ENCODE results near the gene DNASE1.

DNASE1 gene

DNA sequence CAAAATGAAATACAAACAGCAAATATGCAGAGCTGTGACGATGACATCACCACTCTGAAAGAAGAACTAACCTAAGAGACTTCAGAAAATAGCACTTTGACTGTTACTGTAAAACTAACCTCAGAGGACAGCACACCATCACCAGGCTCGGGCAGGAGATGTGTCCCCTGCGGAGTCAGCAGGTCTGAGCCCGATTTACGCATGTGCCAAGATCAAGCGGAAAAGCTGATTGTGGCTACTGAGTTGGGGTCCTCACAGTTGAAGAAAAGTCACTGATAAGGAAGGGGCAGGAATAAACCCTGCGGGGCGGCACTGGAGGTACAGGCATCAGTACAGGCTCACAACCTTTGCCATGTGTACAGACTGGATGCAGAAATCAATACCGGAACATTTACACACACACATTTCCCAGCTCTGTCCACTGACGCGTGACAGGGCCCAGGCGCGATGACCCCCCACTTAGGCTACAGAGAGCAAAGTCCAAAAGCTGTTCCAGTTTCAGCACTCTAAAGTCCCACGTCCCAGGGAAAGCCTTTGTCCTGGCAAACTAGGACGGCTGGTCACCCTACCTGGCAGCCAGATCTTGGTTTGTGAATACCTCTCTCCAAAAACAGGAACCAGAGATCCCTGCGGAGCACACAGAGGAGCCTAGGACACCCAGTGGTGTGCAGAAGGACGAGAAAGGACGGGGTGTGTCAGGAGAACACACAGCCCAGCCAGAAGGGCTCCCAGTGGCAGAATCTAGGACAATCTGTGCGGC lies 41.3 kb downstream of the DNASE1 start:
- no peak for DNase-seq (ENCODE audit: low read depth, low spot score)

DNA sequence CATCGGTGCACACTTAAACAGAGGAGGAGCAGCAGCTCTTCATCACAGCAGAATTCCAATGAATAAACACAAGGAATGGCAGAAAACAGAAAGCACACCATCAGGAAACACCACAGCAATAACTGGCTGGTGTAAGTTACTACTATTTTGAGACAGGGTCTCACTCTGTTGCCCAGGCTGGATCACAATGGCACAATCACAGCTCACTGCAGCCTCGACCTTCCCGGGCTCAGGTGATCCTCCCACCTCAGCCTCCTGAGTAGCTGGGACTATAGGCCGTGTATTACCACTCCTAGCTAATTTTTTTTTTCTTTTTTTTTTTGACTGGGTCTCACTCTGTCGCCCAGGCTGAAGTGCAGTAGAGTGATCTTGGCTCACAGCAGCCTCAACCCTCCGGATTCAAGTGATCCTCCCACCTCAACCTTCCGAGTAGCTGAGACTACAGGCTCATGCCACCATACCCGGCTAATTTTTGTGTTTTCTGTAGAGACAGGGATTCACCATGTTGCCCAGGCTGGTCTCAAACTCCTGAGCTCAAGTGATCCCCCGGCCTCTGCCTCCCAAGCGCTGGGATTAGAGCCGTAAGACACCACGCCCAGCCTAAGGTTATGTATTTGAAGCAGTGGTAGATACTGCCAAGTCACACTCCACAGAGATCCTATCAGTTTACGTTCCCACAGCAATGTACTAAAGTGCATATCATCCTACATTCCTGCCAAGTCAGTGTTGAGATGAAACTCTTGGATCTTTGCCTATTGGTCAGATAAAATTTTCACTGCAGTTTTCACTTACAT lies 42.1 kb downstream of the DNASE1 start:
- peak; percentile 23 for DNase-seq (ENCODE audit: low read depth, low spot score)

DNA sequence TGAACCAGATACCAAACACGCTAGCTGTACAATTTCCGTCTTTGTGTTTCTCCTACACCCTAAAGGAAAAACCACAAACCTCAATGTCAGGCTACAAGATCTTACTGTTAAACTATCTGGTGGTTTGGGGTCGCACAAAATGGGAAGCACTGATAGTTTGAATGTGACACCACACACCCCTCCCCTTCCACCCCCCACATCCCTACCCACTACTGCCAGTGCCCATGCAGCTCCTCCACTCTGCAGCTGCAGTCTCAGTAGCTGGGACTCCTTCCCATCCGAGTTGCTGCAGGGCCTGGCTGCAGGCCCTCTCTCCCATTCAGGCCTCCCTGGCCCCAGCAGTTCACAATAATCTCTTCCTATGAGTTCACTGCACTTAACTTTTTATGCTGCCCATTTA lies 44.5 kb downstream of the DNASE1 start:
- no peak for DNase-seq (ENCODE audit: low read depth, low spot score)

DNA sequence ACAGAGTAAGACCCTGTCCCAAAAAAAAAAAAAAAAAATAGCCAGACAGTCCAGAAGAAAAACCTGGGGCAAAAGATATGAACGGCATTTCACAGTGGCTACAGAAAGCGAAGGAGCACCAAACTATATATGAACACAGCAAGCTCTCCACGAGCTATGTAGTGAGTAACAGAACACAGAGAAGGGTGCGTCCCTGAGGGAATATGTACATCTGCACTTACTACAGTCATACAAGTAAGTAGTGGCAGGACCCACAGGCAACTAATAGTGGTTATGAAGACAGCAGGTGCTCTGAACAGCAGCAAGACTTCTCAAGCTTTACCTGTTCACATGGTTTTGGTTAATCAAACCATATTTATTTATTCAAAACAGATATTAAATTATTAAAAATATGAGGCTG lies 47.0 kb downstream of the DNASE1 start:
- no peak for DNase-seq (ENCODE audit: low read depth, low spot score)

DNA sequence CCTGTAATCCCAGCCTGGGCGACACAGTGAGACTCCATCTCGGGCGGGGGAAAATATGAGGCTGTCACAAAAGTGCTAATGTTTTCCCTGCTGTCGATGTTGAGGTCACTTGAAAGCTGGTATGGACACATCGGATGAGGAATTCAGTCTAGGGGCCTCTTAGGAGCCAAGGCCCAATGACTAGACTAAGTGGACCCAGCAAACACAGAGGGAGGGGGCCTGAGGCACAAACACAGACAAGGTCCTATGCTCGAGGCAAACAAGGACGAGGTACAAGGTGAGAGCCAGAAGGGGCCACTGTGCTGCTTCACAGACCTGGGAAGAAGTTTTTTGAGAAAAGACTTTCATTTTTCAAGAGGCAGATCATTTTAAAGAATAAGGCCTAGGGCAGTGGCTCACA lies 47.6 kb downstream of the DNASE1 start:
- DNase-seq (ENCODE audit: low read depth, low spot score): no peak

DNA sequence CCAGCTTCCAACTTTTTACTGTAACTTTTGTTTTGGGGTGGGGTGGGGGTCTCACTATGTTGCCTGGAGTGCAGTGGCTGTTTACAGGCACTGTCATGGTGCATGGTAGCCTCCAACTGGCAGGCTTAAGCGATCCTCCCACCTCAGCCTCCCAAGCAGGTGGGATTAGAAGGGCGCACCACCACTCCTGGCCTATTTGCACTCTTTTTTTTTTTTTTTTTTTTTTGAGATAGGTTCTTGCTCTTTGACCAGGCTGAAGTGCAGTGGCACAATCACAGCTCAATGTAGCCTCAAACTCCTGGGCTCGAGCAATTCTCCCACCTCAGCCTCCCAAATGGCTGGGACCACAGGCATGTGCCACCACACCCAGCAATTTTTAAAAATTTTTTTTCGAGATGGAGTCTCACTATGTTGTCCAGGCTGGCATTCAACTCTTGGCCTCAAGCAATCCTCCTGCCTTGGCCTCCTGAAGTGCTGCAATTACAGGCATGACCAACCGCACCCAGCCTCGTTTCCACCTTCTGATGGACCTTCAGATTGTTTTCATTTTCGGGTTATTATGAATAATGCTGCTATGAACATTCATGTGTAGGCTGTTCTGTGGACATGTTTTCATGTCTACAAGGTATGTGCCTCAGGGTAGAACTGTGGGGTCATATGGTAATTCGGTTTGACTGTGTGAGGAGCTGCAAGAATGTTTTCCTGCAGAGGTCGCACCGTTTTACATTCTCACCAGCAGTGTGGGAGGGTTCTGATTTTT lies 51.9 kb downstream of the DNASE1 start:
- DNase-seq (ENCODE audit: low read depth, low spot score): no peak

All from astrocyte of the hippocampus (primary cell).